ENCODE measurements around the gene PLEKHM1.
"Not testable (repeated sequence)": the region's sequence is repeated elsewhere in the genome, so short reads cannot be mapped to it uniquely, and the experiment has no call there.

Gene PLEKHM1

GRCh38 chr17:45490615-45491433 lies at the start of gene PLEKHM1:
TSS of gene PLEKHM1 (minus strand) at chr17:45490721. CDS start at chr17:45482484, 8,237 bp downstream.
- DNase-seq (ENCODE audit: low read depth in 2 of 2), result peak; percentile 46 to 77

- not testable (repeated sequence) for DNase-seq (ENCODE audit: low read depth in 2 of 2)
Measured at GRCh38 chr17:45538168-45538567, 47.6 kb upstream of the PLEKHM1 start.

- not testable (repeated sequence) for DNase-seq (ENCODE audit: low read depth in 2 of 2)
Measured at GRCh38 chr17:45506072-45506471, 15.6 kb upstream of the PLEKHM1 start.

GRCh38 chr17:45505183-45505582 lies 14.7 kb upstream of the PLEKHM1 start:
- DNase-seq (ENCODE audit: low read depth in 2 of 2), result not testable (repeated sequence)

GRCh38 chr17:45501092-45501707 lies 10.7 kb upstream of the PLEKHM1 start:
- not testable (repeated sequence) for DNase-seq (ENCODE audit: low read depth in 2 of 2)

GRCh38 chr17:45500478-45500877 lies 10.0 kb upstream of the PLEKHM1 start:
- DNase-seq (ENCODE audit: low read depth in 2 of 2), result not testable (repeated sequence)

GRCh38 chr17:45499208-45499607 lies 8.7 kb upstream of the PLEKHM1 start:
- not testable (repeated sequence) for DNase-seq (ENCODE audit: low read depth in 2 of 2)

GRCh38 chr17:45498377-45498776 lies 7.9 kb upstream of the PLEKHM1 start:
- DNase-seq (ENCODE audit: low read depth in 2 of 2), result not testable (repeated sequence)

- DNase-seq (ENCODE audit: low read depth in 2 of 2), result not testable (repeated sequence)
Measured at GRCh38 chr17:45497449-45497848, 6.9 kb upstream of the PLEKHM1 start.

- DNase-seq (ENCODE audit: low read depth in 2 of 2), result not testable (repeated sequence)
Measured at GRCh38 chr17:45496507-45496906, 6.0 kb upstream of the PLEKHM1 start.

GRCh38 chr17:45494556-45494955 lies 4.0 kb upstream of the PLEKHM1 start:
- DNase-seq (ENCODE audit: low read depth in 2 of 2), result not testable (repeated sequence)

- not testable (repeated sequence) for DNase-seq (ENCODE audit: low read depth in 2 of 2)
Measured at GRCh38 chr17:45492156-45492555, 1.6 kb upstream of the PLEKHM1 start.

GRCh38 chr17:45490198-45490597 lies 323 bp downstream of the PLEKHM1 start:
- not testable (repeated sequence) for DNase-seq (ENCODE audit: low read depth in 2 of 2)

- not testable (repeated sequence) for DNase-seq (ENCODE audit: low read depth in 2 of 2)
Measured at GRCh38 chr17:45487704-45488103, 2.8 kb downstream of the PLEKHM1 start.

GRCh38 chr17:45483591-45484216 lies 6.8 kb downstream of the PLEKHM1 start:
- not testable (repeated sequence) for DNase-seq (ENCODE audit: low read depth in 2 of 2)

GRCh38 chr17:45483177-45483576 lies 7.3 kb downstream of the PLEKHM1 start:
- not testable (repeated sequence) for DNase-seq (ENCODE audit: low read depth in 2 of 2)

GRCh38 chr17:45482317-45482716 lies 8.2 kb downstream of the PLEKHM1 start:
- not testable (repeated sequence) for DNase-seq (ENCODE audit: low read depth in 2 of 2)

- not testable (repeated sequence) for DNase-seq (ENCODE audit: low read depth in 2 of 2)
Measured at GRCh38 chr17:45475436-45475835, 15.1 kb downstream of the PLEKHM1 start.

GRCh38 chr17:45472249-45472648 lies 18.3 kb downstream of the PLEKHM1 start:
- not testable (repeated sequence) for DNase-seq (ENCODE audit: low read depth in 2 of 2)

- not testable (repeated sequence) for DNase-seq (ENCODE audit: low read depth in 2 of 2)
Measured at GRCh38 chr17:45469204-45469563, 21.3 kb downstream of the PLEKHM1 start.

- DNase-seq (ENCODE audit: low read depth in 2 of 2), result not testable (repeated sequence)
Measured at GRCh38 chr17:45468293-45469203, 22.0 kb downstream of the PLEKHM1 start.
